ENCODE results near the gene GDI2. TPM values are rescaled to one million over a fixed set of nuclear protein-coding genes. Genes with fewer than 3 reads are reported as not detected.

GDI2 gene
- total and polyA plus RNA-seq, 4 donors, result 64.2 to 300 (median 164) TPM

DNA sequence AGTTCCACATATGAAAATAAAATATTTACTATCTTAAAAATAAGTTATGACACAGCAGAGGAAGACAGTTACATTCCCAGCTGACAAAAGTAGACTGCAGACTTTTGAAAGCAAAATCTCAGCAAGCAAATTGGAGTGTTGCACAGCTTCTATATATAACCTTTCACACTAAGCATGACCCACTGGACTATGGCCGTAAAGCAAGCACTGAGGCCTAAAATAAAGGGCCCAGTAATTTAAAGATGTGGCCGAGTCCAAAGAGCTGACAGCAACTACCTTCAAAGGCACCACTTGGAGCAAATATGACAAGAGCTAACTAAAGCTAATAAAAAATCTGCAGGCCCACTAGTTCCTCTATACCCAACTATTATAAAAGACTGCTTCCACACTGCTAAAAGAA lies 6.5 kb downstream of the GDI2 start:
- H3K27ac ChIP-seq (ENCODE audit: low read depth in 1 of 2, low read length in 1 of 2), result no peak overlapping the region
- 58 to 67% methylated on average over 2 of the region's 2 CpGs for WGBS, 2 donors
- peaks cover 3 to 25% (median 13%) of the 10 kb centered on the region in 5 donors for H3K4me1 ChIP-seq (ENCODE audit: control insufficient read depth in 5 of 5, insufficient read depth in 5 of 5, low read length in 5 of 5)
- no peak overlapping the region for H3K9ac ChIP-seq (ENCODE audit: insufficient read depth in 1 of 2, low read length in 2 of 2)
- TF ChIP-seq CTCF (IDR thresholded peaks at IDR 0.05; ENCODE audit: control extremely low read depth, extremely low read depth), result no peak
- H3K9me3 ChIP-seq (ENCODE audit: control insufficient read depth in 4 of 4, insufficient read depth in 3 of 4, low read length in 3 of 4), result no peaks in the 10 kb centered on the region
- no peaks in the 10 kb centered on the region for H3K27me3 ChIP-seq (ENCODE audit: control insufficient read depth in 3 of 3, insufficient read depth in 3 of 3, low read length in 2 of 3)
- DNase-seq, result no peak
- H3K36me3 ChIP-seq (ENCODE audit: control insufficient read depth in 4 of 4, insufficient read depth in 4 of 4, low read length in 4 of 4), result peaks cover 0 to 3% (median under 1%) of the 10 kb centered on the region in 4 donors
- H3K4me3 ChIP-seq, result no peak overlapping the region
- ATAC-seq (ENCODE audit: insufficient read depth, low FRiP score), result no peak

DNA sequence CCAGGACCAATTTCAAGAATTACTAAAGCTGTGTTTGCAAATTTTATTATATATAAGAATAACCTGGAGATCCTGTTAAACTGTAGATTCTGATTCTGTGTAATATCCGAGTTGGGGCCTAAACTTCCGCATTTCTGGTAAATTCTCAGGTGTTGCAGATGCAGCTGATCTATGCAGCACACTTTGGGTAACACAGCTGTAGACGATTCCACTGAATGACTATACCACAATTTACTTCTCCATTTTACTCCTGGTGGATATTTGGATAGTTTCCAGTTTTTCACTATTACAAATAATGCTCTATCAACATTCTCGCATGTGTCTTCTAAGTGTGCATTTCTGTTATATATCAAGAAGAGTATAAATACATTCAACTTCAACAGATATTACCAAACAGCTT lies 7.5 kb downstream of the GDI2 start:
- H3K9ac ChIP-seq (ENCODE audit: insufficient read depth in 1 of 2, low read length in 2 of 2), result no peak overlapping the region
- no peak for DNase-seq
- no peaks in the 10 kb centered on the region for H3K9me3 ChIP-seq (ENCODE audit: control insufficient read depth in 4 of 4, insufficient read depth in 3 of 4, low read length in 3 of 4)
- H3K36me3 ChIP-seq (ENCODE audit: control insufficient read depth in 4 of 4, insufficient read depth in 4 of 4, low read length in 4 of 4), result peaks cover 0 to 3% (median 1%) of the 10 kb centered on the region in 4 donors
- H3K27me3 ChIP-seq (ENCODE audit: control insufficient read depth in 3 of 3, insufficient read depth in 3 of 3, low read length in 2 of 3), result no peaks in the 10 kb centered on the region
- WGBS, 2 donors, result 50 to 74% methylated on average over 4 of the region's 4 CpGs
- no peak overlapping the region for H3K4me3 ChIP-seq
- peaks cover 2 to 21% (median 6%) of the 10 kb centered on the region in 5 donors for H3K4me1 ChIP-seq (ENCODE audit: control insufficient read depth in 5 of 5, insufficient read depth in 5 of 5, low read length in 5 of 5)
- no peak for ATAC-seq (ENCODE audit: insufficient read depth, low FRiP score)
- H3K27ac ChIP-seq (ENCODE audit: low read depth in 1 of 2, low read length in 1 of 2), result no peak overlapping the region
- no peak for TF ChIP-seq CTCF (IDR thresholded peaks at IDR 0.05; ENCODE audit: control extremely low read depth, extremely low read depth)

- H3K27ac ChIP-seq (ENCODE audit: low read depth in 1 of 2, low read length in 1 of 2), result no peak overlapping the region
- peaks cover under 1 to 19% (median 3%) of the 10 kb centered on the region in 5 donors for H3K4me1 ChIP-seq (ENCODE audit: control insufficient read depth in 5 of 5, insufficient read depth in 5 of 5, low read length in 5 of 5)
- H3K9ac ChIP-seq (ENCODE audit: insufficient read depth in 1 of 2, low read length in 2 of 2), result no peak overlapping the region
- no peaks in the 10 kb centered on the region for H3K9me3 ChIP-seq (ENCODE audit: control insufficient read depth in 4 of 4, insufficient read depth in 3 of 4, low read length in 3 of 4)
- no peak for TF ChIP-seq CTCF (IDR thresholded peaks at IDR 0.05; ENCODE audit: control extremely low read depth, extremely low read depth)
- no peak overlapping the region for H3K4me3 ChIP-seq
- ATAC-seq (ENCODE audit: insufficient read depth, low FRiP score), result no peak
- 82 to 87% methylated on average over 2 of the region's 2 CpGs for WGBS, 2 donors
- peaks cover 0 to 5% (median 3%) of the 10 kb centered on the region in 4 donors for H3K36me3 ChIP-seq (ENCODE audit: control insufficient read depth in 4 of 4, insufficient read depth in 4 of 4, low read length in 4 of 4)
- DNase-seq, result no peak
- no peaks in the 10 kb centered on the region for H3K27me3 ChIP-seq (ENCODE audit: control insufficient read depth in 3 of 3, insufficient read depth in 3 of 3, low read length in 2 of 3)
Measured at GRCh38 chr10:5805260-5805659, 8.0 kb downstream of the GDI2 start.

DNA sequence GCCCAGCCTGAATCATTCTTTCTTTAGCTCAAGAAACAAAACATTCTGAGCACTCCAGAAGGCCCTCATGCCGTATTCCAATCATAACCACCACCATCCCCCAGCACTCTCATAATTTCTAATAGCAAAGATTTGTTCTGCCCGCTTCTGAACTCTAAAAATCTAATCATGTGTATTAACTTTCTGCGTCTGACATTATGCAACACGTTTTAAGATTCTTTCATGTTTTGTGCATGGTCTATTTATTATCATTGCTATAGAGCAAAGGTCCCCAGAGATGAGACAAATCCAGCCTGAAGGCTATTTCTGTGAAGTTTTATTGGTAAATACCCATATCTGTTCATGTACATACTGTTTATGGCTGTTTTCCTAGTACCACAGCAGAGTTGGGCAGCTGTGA lies 8.8 kb downstream of the GDI2 start:
- no peak for TF ChIP-seq CTCF (IDR thresholded peaks at IDR 0.05; ENCODE audit: control extremely low read depth, extremely low read depth)
- no peaks in the 10 kb centered on the region for H3K9me3 ChIP-seq (ENCODE audit: control insufficient read depth in 4 of 4, insufficient read depth in 3 of 4, low read length in 3 of 4)
- H3K36me3 ChIP-seq (ENCODE audit: control insufficient read depth in 4 of 4, insufficient read depth in 4 of 4, low read length in 4 of 4), result peaks cover 0 to 12% (median 4%) of the 10 kb centered on the region in 4 donors
- H3K9ac ChIP-seq (ENCODE audit: insufficient read depth in 1 of 2, low read length in 2 of 2), result no peak overlapping the region
- no peak overlapping the region for H3K4me3 ChIP-seq
- DNase-seq, result no peak
- no peak overlapping the region for H3K27ac ChIP-seq (ENCODE audit: low read depth in 1 of 2, low read length in 1 of 2)
- ATAC-seq (ENCODE audit: insufficient read depth, low FRiP score), result no peak
- peaks cover 0 to 13% (median 1%) of the 10 kb centered on the region in 5 donors for H3K4me1 ChIP-seq (ENCODE audit: control insufficient read depth in 5 of 5, insufficient read depth in 5 of 5, low read length in 5 of 5)
- 91 to 92% methylated on average over 4 of the region's 4 CpGs for WGBS, 2 donors
- H3K27me3 ChIP-seq (ENCODE audit: control insufficient read depth in 3 of 3, insufficient read depth in 3 of 3, low read length in 2 of 3), result no peaks in the 10 kb centered on the region
